Cardiac muscle cell (in vitro differentiated cells and primary cell): ENCODE results near the gene SYT11. TPM values are rescaled to one million over a fixed set of nuclear protein-coding genes. Genes with fewer than 3 reads are reported as not detected.
"Not testable (repeated sequence)": the region's sequence is repeated elsewhere in the genome, so short reads cannot be mapped to it uniquely, and the experiment has no call there.

Experiments
- DNase-seq, 2 donors: peaks; one replicate each; pipeline versions ENCODE4 v3.0.0 to v3.0.0-alpha.2; 2010 to 2017; ENCODE audit warnings: low read depth in 1 of 2, low spot score in 1 of 2
- H3K27ac ChIP-seq: fragments of 200-600 bp; sonication (generic); 2 replicates; pipeline ENCODE4 v1.5.1; 2016
- H3K27me3 ChIP-seq: fragments of 200-600 bp; sonication (generic); 2 replicates; pipeline ENCODE4 v1.6.0; 2016; ENCODE audit warnings: control low read depth
- H3K36me3 ChIP-seq: fragments of 200-600 bp; sonication (generic); 2 replicates; pipeline ENCODE4 v1.5.1; 2016; ENCODE audit warnings: control low read depth
- H3K4me1 ChIP-seq: fragments of 200-600 bp; sonication (generic); 2 replicates; pipeline ENCODE4 v1.8.1; 2017; ENCODE audit warnings: low read depth, mild to moderate bottlenecking, mixed run types
- H3K4me3 ChIP-seq: fragments of 200-600 bp; sonication (generic); 2 replicates; pipeline ENCODE4 v1.5.1; 2016; ENCODE audit warnings: mild to moderate bottlenecking
- H3K9me3 ChIP-seq: fragments of 200-600 bp; sonication (generic); 2 replicates; pipeline ENCODE4 v1.5.1; 2017; ENCODE audit warnings: low read depth, mild to moderate bottlenecking, control low read depth
- CTCF ChIP-seq: IDR thresholded peaks from 2 replicates; pipeline ENCODE4 v1.5.1; 2012; ENCODE audit warnings: low read depth, mild to moderate bottlenecking, low read length
- polyA plus RNA-seq: library from polyadenylated mRNA; unstranded; fragments of >200 nt; fragmentation: Nextera tagmentation; extraction: Ambion mirVana; gene quantifications from 2 replicates; pipeline ENCODE4 v1.2.1, GENCODE V29; 2016
- total RNA-seq: library from RNA; depleted of rRNA; stranded (reverse); fragments of >200 nt; gene quantifications from 2 replicates; pipeline ENCODE4 v1.2.3, GENCODE V29; 2016

SYT11 gene
- total and polyA plus RNA-seq, 2 experiments from 2014 or later = 2.3 to 2.5 TPM

GRCh38 chr1:155919801-155920200, 60.4 kb downstream of the SYT11 start:
- Histone ChIP-seq H3K9me3 (no peaks in the 10 kb centered on the region), H3K4me3 (no peak overlapping the region), H3K27me3 (no peaks in the 10 kb centered on the region), H3K36me3 (peaks cover 85% of the 10 kb centered on the region), H3K4me1 (no peaks in the 10 kb centered on the region), H3K27ac (no peak overlapping the region)
- DNase-seq = no peak
- TF ChIP-seq CTCF = no peak

- Histone ChIP-seq H3K27me3 (no peaks in the 10 kb centered on the region), H3K4me1 (no peaks in the 10 kb centered on the region), H3K4me3 (no peak overlapping the region), H3K36me3 (peaks cover 83% of the 10 kb centered on the region), H3K9me3 (no peaks in the 10 kb centered on the region), H3K27ac (no peak overlapping the region)
- DNase-seq = no peak
- no peak for TF ChIP-seq CTCF
Measured at GRCh38 chr1:155920717-155921116, 61.4 kb downstream of the SYT11 start.

- Histone ChIP-seq H3K4me1 (no peaks in the 10 kb centered on the region), H3K27me3 (no peaks in the 10 kb centered on the region), H3K9me3 (no peaks in the 10 kb centered on the region), H3K36me3 (peaks cover 79% of the 10 kb centered on the region), H3K4me3 (no peak overlapping the region), H3K27ac (no peak overlapping the region)
- no peak for TF ChIP-seq CTCF
- no peak for DNase-seq
Measured at GRCh38 chr1:155925506-155925905, 66.1 kb downstream of the SYT11 start.

- DNase-seq = no peak
- peaks cover 69% of the 10 kb centered on the region for H3K36me3 ChIP-seq
- TF ChIP-seq CTCF = no peak
- H3K4me1 ChIP-seq = peaks cover 20% of the 10 kb centered on the region
- no peak overlapping the region for H3K4me3 ChIP-seq
- H3K27ac ChIP-seq = no peak overlapping the region
- no peaks in the 10 kb centered on the region for H3K27me3 ChIP-seq
- no peaks in the 10 kb centered on the region for H3K9me3 ChIP-seq
Measured at GRCh38 chr1:155929057-155929456, 69.7 kb downstream of the SYT11 start.

- H3K27me3 ChIP-seq, H3K27ac ChIP-seq, H3K9me3 ChIP-seq, DNase-seq, H3K4me3 ChIP-seq: not testable (repeated sequence)
- Histone ChIP-seq H3K4me1 (peaks cover 24% of the 10 kb centered on the region), H3K36me3 (peaks cover 58% of the 10 kb centered on the region)
Measured at GRCh38 chr1:155930725-155931124, 71.4 kb downstream of the SYT11 start.

GRCh38 chr1:155931332-155932038, 72.1 kb downstream of the SYT11 start:
- no peak for DNase-seq

More at GRCh38 chr1:155931332-155932038, 72.1 kb downstream of the SYT11 start:
- TF ChIP-seq CTCF = no peak
- Histone ChIP-seq H3K9me3 (no peaks in the 10 kb centered on the region), H3K4me1 (peaks cover 24% of the 10 kb centered on the region), H3K36me3 (peaks cover 50% of the 10 kb centered on the region), H3K27ac (no peak overlapping the region), H3K27me3 (no peaks in the 10 kb centered on the region), H3K4me3 (no peak overlapping the region)
